Thyroid gland (tissue), 4 donors: ENCODE results near the gene POM121L2. TPM values are rescaled to one million over a fixed set of nuclear protein-coding genes. Genes with fewer than 3 reads are reported as not detected.

Experiments used
- DNase-seq, 2 donors: peaks; one replicate each; pipeline ENCODE4 v3.0.0-alpha.2; 2019
- H3K27ac ChIP-seq, 3 donors: fragments of 200-600 bp; sonication (generic); 1 replicate in 2 of 3; 2 replicates in 1 of 3; pipeline ENCODE4 v1.5.1; 2016 to 2019; ENCODE audit warnings: mild to moderate bottlenecking in 1 of 3, moderate library complexity in 1 of 3
- H3K27me3 ChIP-seq: fragments of 200-600 bp; sonication (generic); one replicate; pipeline ENCODE4 v1.5.1; 2019
- H3K36me3 ChIP-seq, 2 donors: fragments of 200-600 bp; sonication (generic); one replicate each; pipeline ENCODE4 v1.5.1; 2016 to 2019
- H3K4me1 ChIP-seq, 2 donors: fragments of 200-600 bp; sonication (generic); one replicate each; pipeline ENCODE4 v1.5.1; 2017 to 2019
- H3K4me3 ChIP-seq, 3 donors: fragments of 200-600 bp; sonication (generic); replicated peaks in 1 of 3; 1 replicate in 2 of 3; 2 replicates in 1 of 3; pipeline ENCODE4 v1.5.1; 2016; ENCODE audit warnings: mild to moderate bottlenecking in 1 of 3
- H3K9me3 ChIP-seq: fragments of 200-600 bp; sonication (generic); one replicate; pipeline ENCODE4 v1.5.1; 2017
- CTCF ChIP-seq, 6 experiments: fragments of 200-600 bp in 3 of 6; fragments of 450-650 bp in 3 of 6; sonication (generic) in 3 of 6; IDR thresholded peaks; one replicate each; pipeline ENCODE4 v1.5.1; 2016 to 2019; ENCODE audit warnings: antibody characterized with exemption in 6 of 6, mild to moderate bottlenecking in 2 of 6, inconsistent platforms in 1 of 6, moderate library complexity in 1 of 6
- POLR2A ChIP-seq, 2 donors: fragments of 450-650 bp; IDR thresholded peaks; one replicate each; pipeline ENCODE4 v1.6.1; 2017; ENCODE audit warnings: antibody characterized with exemption in 2 of 2, mild to moderate bottlenecking in 2 of 2, moderate library complexity in 1 of 2
- WGBS, 2 donors: methylation state at CpG; one replicate each; pipeline ENCODE4 v1.1.5; 2017; 5-methylcytosine and 5-hydroxymethylcytosine counted together
- intact Hi-C: fragments of 100-400 bp; cut with DNase I; formaldehyde crosslinking; loops from one replicate; pipeline ENCODE4 v1.15.1; 2023
- total RNA-seq, 4 donors: library from RNA; depleted of rRNA; stranded (reverse); fragments of >200 nt; gene quantifications; one replicate each; pipeline ENCODE4 v1.2.3, GENCODE V29; 2016

The POM121L2 gene
- total RNA-seq, 4 donors from 2014 or later, result not detected

- H3K27me3 ChIP-seq, result peaks cover 32% of the 10 kb centered on the region
- H3K9me3 ChIP-seq, result no peaks in the 10 kb centered on the region
- TF ChIP-seq POLR2A (IDR thresholded peaks at IDR 0.05) (no peak), CTCF (IDR thresholded peaks at IDR 0.05) (no peak)
- H3K4me1 ChIP-seq, result peaks cover 4 to 6% of the 10 kb centered on the region in 2 donors
- H3K4me3 ChIP-seq, result no peak overlapping the region
- intact Hi-C loops, result no loop called here
- DNase-seq, result no peak
- H3K27ac ChIP-seq, result no peak overlapping the region
- WGBS, 2 donors, result 9 to 13% methylated on average over 13 of the region's 13 CpGs
- no peaks in the 10 kb centered on the region for H3K36me3 ChIP-seq
Measured at GRCh38 chr6:27281105-27281539, 31.0 kb downstream of the POM121L2 start.

GRCh38 chr6:27280540-27281000 is 31.5 kb downstream of the POM121L2 start:
- no peak for TF ChIP-seq POLR2A (IDR thresholded peaks at IDR 0.05)
- Histone ChIP-seq H3K4me3 (no peak overlapping the region), H3K36me3 (no peaks in the 10 kb centered on the region), H3K27ac (no peak overlapping the region), H3K4me1 (peaks cover 4 to 6% of the 10 kb centered on the region in 2 donors), H3K9me3 (no peaks in the 10 kb centered on the region), H3K27me3 (peaks cover 34% of the 10 kb centered on the region)
- intact Hi-C loops, result no loop called here
- DNase-seq, result no peak
- 3 to 11% methylated on average over 9 of the region's 9 CpGs for WGBS, 2 donors

- TF ChIP-seq POLR2A (IDR thresholded peaks at IDR 0.05), result no peak
- TF ChIP-seq CTCF (IDR thresholded peaks at IDR 0.05), result no peak
- Histone ChIP-seq H3K9me3 (no peaks in the 10 kb centered on the region), H3K4me1 (peaks cover 4 to 6% of the 10 kb centered on the region in 2 donors), H3K27me3 (peaks cover 36% of the 10 kb centered on the region), H3K4me3 (no peak overlapping the region), H3K36me3 (no peaks in the 10 kb centered on the region), H3K27ac (no peak overlapping the region)
- intact Hi-C loops, result no loop called here
- WGBS, 2 donors, result 3 to 5% methylated on average over 17 of the region's 17 CpGs
- peak; percentile 15 to 21 for DNase-seq
Measured at GRCh38 chr6:27280064-27280539, 32.0 kb downstream of the POM121L2 start.

- Histone ChIP-seq H3K27ac (no peak overlapping the region), H3K9me3 (no peaks in the 10 kb centered on the region), H3K4me3 (no peak overlapping the region), H3K36me3 (no peaks in the 10 kb centered on the region), H3K4me1 (peaks cover 4 to 6% of the 10 kb centered on the region in 2 donors), H3K27me3 (peaks cover 41% of the 10 kb centered on the region)
- intact Hi-C loops, result no loop called here
- TF ChIP-seq CTCF (IDR thresholded peaks at IDR 0.05), result no peak
- TF ChIP-seq POLR2A (IDR thresholded peaks at IDR 0.05), result no peak
- WGBS, 2 donors, result 5 to 6% methylated on average over 14 to 24 of the region's 24 CpGs
- DNase-seq, result no peak
Measured at GRCh38 chr6:27279513-27280063, 32.5 kb downstream of the POM121L2 start.

DNA sequence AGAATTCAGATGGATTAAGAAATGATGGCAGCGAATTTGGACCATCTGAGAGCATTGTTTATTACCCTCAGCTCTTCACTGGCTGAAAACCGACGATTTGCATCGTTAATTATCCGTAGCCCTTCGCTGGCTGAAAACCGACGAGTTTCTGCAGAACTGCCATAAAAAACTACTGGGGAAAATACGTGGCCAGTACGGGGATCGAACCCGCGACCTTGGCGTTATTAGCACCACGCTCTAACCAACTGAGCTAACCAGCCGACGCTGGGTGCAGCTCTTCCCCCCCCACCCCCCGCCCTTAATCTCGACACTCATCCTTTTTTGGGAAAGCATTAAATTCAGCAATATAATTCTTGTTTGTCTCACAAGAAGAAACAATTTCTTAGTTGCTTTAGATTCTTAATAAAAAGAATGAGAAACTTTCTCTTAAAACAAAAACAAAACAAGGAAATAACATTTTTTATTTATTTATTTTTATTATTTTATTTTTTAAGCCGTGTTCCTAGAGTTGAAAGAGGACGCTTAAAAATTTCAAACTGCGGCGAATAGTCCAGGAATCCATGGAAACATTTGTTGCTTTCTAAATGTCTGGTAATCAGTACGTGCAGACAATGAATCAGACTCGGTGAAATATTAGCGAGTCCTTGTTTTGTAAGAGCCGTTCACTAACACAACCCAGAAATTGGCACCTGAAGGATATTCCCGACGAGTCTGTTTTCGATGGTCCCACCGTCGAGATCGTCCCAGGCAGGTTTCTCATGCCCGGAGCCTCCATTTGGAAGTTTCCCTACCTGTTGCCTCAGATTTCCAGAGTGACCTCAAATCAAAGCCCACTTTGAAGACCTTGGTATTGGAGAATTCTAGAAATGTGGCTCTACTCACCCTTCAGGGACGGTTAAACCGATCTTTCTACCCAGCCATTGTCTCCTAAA is 36.8 kb downstream of the POM121L2 start:
- H3K36me3 ChIP-seq, result no peaks in the 10 kb centered on the region
- no peak overlapping the region for H3K4me3 ChIP-seq
- H3K4me1 ChIP-seq, result peaks cover under 1 to 6% of the 10 kb centered on the region in 2 donors
- intact Hi-C loops, result no loop called here
- DNase-seq, result no peak
- TF ChIP-seq POLR2A (IDR thresholded peaks at IDR 0.05), result no peak
- no peak for TF ChIP-seq CTCF (IDR thresholded peaks at IDR 0.05)
- H3K27ac ChIP-seq, result no peak overlapping the region
- no peaks in the 10 kb centered on the region for H3K9me3 ChIP-seq
- peaks cover 25% of the 10 kb centered on the region for H3K27me3 ChIP-seq
- WGBS, 2 donors, result 16 to 18% methylated on average over 36 of the region's 36 CpGs
